ENCODE data around the gene FAHD1.

The FAHD1 gene

DNA sequence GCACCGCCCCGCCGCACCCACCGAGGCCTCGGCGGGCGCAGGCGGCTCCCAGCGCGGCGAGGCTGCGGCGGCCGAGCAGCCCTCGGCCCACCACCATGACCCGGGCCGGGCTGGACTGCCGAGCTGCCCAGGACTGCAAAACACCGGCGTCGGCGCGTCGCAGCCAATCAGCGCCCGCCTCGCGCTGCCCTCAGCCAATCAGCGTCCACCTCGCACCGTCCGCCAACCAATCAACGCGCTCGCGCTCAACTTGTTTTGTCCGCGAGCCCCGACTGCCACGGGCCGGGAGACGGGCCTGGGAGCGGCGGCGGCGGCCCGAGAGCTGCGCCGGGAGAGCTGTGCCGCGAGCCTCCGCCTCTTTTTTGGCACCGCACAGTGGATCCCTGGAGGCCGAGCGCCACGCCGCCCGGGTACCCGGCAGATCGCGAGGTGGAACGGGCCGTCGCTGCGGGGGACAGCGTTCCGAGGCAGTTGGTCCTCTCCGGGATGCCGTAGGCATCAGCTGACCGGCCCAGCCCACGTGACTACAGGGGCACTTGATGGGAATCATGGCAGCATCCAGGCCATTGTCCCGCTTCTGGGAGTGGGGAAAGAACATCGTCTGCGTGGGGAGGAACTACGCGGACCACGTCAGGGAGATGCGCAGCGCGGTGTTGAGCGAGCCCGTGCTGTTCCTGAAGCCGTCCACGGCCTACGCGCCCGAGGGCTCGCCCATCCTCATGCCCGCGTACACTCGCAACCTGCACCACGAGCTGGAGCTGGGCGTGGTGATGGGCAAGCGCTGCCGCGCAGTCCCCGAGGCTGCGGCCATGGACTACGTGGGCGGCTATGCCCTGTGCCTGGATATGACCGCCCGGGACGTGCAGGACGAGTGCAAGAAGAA is at the start of gene FAHD1, which contains the start of gene HAGH:
FAHD1 (plus strand) TSS at position 516 of the 883 bp plus-strand sequence; CDS start at position 549, 33 bp downstream.
HAGH (minus strand) TSS at position 135 of the 883 bp plus-strand sequence; CDS start at position 97, 38 bp downstream.
- DNase-seq: peak; percentile 67

DNA sequence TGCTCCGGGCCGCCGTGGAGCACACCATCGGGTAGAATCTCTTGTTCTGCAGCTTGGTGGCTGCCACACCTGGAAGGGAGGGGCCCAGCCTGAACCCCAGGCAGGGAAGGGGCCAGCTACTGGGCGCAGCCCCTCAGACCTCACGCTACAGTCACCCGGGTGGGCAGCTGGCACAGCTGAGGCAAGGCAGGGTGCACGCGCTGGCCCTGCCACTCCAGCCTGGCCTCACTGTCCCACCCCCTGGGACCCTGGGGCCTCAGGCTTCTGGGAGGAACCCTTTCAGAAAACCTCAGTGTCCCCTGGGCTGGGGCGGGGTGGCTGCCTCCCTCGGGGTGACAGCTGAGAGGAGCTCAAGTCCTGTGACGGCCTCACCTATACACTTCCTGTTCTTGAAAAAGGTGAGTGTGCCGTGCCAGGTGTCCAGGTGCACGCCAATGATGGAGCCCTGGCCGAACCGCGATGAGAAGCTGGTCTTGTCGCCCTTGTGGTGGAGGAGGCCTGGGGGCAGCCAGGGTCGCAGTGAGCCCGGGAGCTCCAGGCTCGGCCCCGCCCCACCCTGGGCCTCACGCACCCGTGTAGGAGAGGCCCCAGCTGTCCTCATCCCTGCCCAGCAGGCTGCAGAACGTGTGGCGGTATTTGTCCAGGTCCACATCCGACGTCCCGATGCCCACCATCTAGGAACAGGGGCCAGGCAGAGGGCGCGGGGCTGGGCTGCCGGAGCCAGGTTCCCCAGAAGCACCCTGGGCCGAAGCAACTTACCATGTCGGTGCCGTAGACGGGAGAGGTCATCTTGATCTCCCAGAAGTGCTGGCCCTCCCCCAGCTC is 49.4 kb upstream of the FAHD1 start:
- no peak for DNase-seq

DNA sequence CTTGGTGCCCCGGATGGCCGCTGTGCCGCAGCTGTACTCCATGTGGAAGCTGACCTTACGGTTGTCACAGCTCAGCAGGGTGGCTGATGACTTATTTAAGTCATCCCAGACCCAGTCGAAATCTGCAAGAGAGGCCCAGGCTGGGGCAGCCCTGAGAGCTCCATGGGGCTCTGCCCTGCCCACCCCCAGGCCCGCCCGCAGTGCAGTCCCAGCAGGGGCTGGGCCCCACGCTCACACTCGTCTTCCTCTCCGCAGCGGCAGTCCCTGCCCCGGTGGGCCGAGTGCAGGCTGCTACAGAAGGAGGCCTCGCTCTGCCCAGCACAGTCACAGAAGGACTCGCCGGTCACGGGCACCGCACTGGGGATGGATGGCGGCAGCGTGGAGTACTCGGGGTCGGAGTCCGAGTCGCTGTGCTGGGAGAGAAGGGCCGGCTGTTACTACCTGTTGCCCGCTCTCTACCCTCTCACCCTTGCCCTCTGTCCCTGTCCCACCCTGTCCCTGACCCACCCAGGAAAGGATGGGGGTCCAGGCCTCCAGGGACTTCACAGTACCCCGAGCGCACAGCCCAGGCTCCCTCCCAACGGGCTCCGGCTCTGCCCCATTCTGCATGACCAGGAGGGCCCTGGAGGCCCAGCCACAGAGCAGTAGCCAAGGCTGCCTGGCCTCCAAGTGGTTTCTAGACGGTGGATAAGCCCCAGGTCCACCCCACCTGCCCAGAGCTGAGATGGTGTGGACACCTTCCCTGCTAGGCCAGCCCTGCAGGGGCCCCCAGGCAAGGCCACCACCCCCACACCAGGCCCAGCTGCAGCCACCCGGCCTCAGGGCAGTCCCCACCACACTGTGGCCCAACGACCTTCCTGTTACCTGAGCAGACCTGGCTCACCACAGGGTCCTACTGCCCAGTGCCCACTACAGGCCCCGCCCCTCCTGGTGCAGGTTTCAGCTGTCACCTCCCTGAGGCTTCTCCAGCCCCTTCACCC is 48.5 kb upstream of the FAHD1 start:
- no peak for DNase-seq

DNA sequence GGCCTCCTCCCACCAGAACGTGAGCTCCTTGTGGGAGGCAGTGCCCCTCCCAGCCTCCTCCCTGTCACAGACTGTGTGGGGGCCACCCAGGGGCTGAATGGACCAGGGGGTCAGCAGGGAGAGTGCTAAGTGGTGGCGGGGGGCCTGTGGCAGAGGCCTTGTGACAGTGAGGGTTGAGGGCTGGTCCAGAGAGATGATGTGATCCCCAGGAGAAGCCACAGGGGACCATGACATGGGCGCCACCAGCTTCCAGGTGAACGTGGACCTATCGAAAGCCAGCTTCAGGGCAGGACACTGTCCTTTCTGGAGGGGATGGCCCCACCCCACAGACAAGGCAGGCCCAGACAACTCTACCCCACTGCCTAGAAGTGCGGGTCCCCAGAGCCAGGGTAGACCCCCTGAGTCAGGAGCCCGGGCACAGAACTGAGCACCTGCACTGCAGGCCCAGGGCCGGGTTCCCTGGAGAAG is 47.7 kb upstream of the FAHD1 start:
- no peak for DNase-seq

DNA sequence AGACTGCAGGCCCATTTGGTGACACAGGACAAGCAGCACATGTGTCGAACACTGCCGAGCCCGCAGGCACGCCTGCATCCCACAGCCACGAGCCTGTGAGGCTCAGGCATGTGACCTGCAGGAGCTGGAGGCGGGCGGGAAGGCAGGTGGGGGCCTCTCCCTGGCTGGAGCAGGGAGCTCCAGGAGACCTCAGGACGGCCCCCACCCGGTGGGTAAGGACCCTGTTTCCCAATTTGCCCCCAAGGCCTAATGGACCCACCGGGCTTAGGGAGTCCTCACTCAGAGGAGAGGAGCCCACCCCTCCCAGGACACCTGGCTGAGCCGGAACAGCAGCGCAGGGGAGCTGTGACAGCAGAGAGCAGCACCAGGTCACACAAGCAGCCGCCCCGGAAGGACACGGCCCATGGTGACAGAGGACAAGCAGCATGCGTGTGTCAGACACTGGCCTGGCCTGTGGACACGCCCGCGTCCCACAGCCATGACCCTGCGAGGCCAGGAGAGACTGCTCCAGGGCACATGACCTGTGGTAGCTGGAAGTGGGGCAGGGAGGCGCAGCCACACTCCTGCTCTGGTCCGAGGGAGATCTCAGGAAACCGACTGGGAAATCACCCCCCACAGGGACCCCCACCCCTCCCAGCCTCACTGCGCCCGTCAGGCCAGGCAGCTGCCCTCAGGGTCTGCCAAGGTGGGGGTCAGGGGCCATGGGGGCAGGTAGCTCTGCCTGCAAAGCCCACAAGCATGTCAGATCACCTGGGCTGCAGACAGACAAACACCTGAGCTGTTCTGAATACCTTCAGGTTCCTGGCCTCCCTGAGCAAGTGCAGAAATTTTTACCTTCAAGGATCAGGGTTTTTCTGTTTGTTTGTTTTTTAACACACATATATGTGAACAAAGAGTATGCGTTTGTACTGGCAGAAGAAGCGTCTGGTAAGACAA is 47.0 kb upstream of the FAHD1 start:
- no peak for DNase-seq

DNA sequence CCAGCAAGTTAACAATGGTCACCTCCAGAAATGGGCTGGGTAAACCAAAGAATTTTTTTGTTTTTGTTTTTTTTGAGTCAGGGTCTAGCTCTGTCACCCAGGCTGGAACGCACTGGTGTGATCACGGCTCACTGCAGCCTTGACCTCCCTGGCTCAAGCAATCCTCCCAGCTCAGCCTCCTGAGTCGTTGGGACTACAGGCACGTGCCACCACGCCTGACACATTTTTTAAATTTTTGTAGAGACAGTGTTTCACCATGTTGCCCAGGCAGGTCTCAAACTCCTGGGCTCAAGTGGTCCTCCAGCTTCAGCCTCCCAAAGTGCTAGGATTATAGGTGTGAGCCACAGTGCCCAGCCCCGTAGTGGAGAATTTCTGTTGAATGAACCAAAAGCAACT is 46.3 kb upstream of the FAHD1 start:
- no peak for DNase-seq

DNA sequence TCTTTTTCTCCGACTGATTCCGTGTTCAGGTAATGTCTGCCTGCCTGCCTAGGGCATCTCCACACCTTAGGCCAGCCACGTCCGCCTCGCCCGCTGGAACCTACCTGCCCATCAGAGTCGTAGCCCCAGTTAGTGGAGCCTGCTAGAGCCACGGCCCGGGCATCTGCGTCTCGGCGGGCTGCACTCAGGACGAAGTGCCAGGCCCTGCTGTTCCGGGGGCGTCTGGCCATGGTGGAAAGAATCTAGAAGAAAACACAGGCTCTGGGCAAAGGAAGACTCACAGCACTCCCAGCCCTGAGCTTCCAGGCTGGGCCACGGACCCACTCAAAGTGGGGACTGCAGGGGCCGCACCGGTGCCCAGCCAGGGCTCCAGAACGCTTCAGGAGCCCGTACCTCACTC is 45.8 kb upstream of the FAHD1 start:
- no peak for DNase-seq

DNA sequence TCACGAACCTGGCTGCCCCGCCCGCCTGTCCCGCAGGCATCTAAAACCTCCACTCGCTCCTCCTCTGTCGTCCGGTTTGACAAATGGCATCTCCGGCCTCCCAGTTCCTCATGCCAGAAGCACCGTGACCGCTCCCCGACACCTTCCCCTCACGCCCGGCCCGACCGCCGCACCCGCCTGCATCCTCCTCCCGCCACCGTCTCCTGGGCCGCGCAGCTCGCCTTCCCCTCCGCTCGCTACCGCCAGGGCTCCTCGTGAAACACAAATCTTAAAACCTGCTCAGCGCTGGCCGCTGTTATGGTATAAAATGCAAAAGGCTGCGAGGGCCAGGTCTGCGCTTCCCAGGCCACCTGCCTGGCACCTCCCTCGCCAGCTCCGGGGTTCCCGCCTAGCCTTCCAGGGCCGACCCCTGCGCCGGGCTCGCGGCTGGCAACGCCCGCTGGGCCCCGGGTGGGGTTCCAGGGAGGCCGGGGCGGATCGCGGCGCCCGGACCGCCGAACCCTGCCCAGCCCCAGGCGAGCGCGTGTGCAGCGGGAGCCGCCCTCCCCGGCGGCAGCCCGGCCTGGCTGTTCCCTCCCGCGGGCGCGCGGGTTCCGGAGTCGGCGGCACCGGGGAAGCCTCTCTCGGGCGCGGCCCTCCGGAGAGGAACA is 45.1 kb upstream of the FAHD1 start:
- DNase-seq: no peak

DNA sequence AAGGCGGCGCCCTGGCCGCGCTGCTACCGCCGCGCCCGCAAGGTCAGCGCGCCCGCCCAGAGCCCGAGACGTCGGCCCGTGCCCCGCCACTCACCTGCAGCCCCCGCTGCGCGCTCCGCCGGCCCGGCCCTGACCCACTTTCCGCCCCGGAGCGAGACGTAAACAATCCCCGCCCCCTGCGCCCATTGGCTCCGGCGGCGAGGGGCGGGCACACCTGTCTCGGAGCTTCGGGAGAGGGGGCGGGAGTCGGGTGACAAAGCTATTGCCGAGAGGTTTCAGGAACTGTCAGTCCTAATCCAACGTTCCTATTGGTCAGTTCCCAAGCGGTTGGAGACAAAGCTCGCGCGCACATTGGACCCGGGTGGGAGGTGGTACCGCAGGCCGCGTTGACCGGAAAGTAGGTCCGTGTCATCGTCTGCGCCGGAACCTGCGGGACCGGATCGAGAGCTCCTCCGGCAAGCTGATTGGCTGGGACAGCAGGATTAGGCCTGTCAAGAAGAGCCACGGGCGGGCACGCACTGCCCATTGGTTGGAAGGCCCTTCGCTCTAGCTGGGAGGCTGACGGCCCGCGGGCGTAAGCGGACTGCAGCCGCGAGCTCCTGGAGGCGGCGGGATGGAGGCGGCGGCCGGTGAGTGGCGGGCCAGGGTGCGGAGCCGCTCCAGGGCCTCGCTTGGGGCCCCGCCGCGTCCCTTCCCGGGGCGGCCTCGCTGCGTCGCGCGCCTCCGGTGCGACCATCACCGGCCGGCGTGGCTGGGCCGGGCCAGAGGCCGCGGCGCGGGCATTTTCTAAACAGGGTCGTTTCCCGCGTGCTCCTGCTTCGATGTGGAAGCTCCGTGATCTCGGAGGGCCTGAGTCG is 44.4 kb upstream of the FAHD1 start, which contains the start of the genes NUBP2 and SPSB3:
NUBP2 (plus strand) TSS at position 553 of the 857 bp plus-strand sequence; CDS start at position 614, 61 bp downstream.
SPSB3 (minus strand) TSS at position 164 of the 857 bp plus-strand sequence. CDS start 1,088 bp downstream, outside the sequence.
- peak; percentile 99 for DNase-seq

DNA sequence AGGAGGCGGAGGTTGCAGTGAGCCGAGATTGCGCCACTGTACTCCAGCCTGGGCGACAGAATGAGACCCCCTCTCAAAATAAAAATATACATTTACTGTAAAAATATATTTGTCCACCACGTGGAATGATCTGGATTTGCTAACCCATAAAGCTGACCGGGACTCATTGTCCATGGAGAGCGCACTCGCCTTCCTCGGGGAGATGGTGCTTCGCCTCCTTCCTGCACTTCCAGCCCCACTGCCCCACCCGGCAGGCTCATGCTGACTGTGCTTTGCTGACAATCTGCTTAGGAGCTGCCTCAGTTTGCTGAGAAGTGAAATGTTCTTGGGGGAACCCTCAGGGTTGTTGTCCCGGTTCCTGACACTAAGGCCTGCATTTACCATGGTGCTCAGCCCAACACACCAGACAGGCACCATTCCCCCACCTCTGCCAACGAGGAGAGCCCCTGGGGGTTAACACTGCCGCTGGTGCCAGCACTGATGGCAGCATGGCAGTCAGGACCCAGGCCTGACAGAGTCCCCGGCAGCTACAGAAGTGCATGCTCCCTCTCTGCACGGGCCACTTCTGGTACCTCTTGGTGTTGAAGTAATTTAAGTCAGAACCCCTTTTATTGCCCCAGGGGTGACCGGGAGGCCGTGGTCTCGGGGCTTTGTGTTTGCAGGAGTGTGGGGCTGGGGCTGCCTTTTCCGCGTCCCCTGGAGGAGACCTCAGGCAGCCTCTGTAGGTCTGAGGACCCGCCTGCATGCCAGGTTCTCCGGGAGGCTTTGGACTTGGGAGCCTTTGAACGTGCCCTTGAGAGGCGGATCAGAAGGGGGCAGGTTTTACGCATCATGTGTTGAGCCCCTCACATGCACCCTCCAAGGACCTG is 41.8 kb upstream of the FAHD1 start:
- DNase-seq: no peak

DNA sequence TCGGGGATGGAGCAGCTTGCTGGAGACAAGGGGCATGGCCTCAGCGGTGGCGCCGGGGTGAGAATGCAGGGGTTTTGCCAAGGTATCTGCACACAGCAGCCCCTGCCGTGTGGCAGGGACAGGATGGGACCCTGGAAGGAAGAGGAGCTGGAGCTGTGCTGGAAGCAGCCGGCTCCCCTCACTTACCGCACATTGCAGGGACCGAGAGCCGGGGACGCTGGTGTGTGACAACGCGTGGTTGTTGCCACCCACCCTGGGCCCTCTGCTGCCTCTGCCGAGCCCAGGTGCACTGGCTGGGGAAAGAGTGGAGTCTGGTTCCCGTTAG is 41.2 kb upstream of the FAHD1 start:
- no peak for DNase-seq

DNA sequence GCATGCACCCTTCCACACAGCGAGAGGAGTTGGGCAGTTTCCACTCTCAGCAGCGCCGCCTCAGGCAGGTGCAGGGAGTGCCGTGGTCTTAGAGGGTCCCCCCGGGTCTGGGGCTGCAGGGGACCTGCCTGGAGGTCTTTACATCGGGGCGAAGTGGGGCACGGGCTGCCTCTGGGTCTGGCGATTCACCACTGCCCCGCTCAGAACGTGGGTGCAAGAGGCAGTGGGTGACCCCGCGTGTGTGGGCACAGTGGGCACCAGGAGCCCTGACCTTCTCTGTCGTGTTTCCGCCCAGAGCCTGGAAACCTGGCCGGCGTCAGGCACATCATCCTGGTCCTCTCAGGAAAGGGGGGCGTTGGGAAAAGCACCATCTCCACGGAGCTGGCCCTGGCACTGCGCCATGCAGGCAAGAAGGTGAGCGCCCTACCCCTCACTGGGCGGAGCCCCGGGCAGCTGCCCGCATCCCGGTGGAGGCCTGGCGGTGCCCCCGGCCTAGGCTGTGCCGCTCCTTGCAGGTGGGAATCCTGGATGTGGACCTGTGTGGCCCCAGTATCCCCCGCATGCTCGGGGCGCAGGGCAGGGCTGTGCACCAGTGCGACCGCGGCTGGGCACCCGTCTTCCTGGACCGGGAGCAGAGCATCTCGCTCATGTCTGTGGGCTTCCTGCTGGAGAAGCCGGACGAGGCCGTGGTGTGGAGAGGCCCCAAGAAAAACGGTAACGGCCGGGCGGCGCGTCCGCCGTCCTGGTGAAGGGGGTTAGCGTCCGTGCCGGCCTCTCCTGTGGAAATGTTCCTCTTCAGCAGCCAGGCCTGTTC is 40.6 kb upstream of the FAHD1 start:
- no peak for DNase-seq

DNA sequence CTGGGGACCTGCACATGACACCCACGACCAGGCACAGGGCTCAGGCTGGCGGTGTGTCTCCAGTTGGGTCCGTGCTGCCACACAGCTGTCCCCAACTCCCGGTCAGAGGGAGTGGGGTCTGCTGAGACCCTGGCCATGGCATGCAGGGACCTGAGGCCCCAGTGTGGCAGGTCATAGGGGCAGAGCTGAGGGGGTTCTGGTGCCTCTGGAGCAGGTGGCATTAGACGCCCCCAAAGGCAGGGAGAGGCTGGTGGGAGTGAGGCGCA is 40.0 kb upstream of the FAHD1 start:
- DNase-seq: no peak

DNA sequence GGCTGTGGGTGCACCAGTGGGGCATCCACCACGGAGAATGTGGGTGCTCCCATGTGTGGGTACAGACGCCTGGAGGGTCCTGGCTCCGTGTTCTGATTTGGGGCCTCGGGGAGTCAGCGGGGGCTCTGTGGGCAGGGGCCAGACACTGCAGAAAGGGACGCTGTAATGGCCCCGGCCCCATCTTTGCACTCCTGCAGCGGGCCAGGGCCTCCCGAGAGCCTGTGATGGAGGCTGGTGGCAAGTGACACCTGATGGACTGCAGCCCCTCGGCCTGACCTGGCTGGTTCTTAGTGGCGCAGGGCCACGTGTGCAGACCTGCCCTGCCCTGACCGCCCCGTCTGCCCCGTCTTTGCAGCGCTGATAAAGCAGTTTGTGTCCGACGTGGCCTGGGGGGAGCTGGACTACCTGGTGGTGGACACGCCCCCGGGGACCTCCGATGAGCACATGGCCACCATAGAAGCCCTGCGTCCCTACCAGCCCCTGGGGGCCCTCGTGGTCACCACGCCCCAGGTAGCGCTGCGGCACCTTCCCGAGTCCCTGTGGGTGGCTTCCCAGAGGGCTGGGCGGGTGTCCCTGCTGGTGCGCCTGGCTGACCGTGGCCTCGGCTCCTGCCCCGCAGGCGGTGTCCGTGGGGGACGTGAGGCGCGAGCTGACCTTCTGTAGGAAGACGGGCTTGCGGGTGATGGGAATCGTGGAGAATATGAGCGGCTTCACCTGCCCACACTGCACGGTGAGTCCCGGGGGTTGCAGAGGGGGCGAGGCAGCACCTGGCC is 39.5 kb upstream of the FAHD1 start:
- no peak for DNase-seq

DNA sequence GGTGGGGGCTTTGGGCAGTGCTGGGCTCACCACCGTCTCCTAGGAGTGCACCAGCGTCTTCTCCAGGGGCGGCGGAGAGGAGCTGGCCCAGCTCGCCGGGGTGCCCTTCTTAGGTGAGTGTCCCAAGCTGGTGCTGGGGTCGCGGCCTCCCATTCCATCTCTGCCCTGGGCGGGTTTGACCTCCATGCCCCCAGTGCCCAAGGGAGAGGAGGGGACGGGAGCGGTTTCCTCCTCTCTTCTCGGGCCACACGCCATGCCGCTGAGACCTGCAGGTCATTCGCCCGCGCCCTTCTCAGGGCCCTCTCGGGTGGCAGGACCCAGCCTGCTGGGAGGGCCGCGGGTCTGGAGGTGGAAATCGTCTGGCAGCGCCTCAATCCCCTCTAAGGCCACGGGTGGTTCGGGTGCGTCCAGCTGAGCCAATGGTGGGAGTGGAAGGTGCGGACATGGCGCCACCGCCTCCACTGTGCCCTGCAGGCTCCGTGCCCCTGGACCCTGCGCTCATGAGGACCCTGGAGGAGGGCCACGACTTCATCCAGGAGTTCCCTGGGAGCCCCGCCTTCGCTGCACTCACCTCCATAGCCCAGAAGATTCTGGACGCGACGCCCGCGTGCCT is 38.8 kb upstream of the FAHD1 start:
- DNase-seq: no peak

DNA sequence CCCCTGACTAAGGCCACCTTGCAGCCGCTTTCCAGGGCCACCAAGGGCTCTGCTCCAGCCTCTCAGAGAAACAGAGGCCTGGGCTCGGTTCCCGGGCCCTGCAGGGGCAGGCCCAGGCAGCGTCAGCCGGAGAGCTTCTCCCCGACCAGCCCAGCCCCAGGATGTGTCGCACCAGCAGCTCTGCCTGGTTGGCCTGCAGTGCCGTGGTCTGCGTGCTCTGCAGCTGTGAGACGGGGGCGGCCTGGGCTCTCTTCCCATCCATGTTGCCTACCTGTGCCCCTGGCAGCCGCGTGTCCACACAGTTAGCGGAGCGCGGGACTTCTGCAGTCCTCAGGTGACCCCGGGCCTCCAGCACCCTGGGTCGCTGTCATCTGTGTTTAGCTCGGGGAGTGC is 38.3 kb upstream of the FAHD1 start:
- no peak for DNase-seq

DNA sequence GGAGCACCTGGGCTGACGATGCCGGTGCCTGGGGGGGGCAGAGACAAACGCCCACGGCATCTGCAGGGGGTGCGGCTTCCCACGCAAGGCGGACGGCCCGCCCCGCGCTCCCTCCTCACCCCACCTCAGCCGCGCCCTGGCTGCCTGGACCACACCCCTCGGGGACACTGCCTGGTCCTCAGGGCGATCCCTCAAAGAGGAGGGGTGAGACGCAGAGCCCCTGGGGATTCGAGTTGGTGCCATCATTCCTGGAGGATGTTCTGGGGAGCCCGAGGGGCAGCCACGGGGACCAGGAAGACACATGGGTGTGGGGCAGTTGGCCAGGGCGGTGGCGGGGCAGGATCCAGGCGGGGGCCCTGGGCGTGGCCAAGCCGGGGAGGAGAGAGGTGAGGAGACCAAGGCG is 37.4 kb upstream of the FAHD1 start:
- no peak for DNase-seq
